OCI-LY7 (cell line): ENCODE data around the gene MGA. TPM values are rescaled to one million over a fixed set of nuclear protein-coding genes. Genes with fewer than 3 reads are reported as not detected.

Source experiments
- BruUV-seq: library from RNA; stranded (reverse); fragments of 400-500 nt; replicated peaks from 2 replicates; lab custom pipeline; 2021; lab: Mats Ljungman, UMichigan
- CTCF ChIA-PET: fragments of 300-600 bp; sonication (Branson Sonifier 250); formaldehyde crosslinking; loops from one replicate; lab custom pipeline; 2022; ENCODE audit warnings: antibody characterized with exemption; ENCODE audit not compliant: unreplicated experiment; lab: Charles Lee
- POLR2A ChIA-PET: fragments of 300-600 bp; sonication (Branson Sonifier 250); formaldehyde crosslinking; loops from one replicate; lab custom pipeline; 2022; ENCODE audit warnings: antibody characterized with exemption; lab: Charles Lee
- DNase-seq: peaks from one replicate; pipeline ENCODE4 v3.0.0-alpha.2; 2015; ENCODE audit warnings: low spot score
- H2AFZ ChIP-seq: fragments of 200-600 bp; sonication (generic), shearing (Covaris generic); 2 replicates; pipeline ENCODE4 v1.6.1; 2014; ENCODE audit warnings: mild to moderate bottlenecking, antibody characterized with exemption, low read length, moderate library complexity
- H3K27ac ChIP-seq: fragments of 200-600 bp; sonication (generic); 2 replicates; pipeline ENCODE4 v1.5.1; 2014; ENCODE audit warnings: mixed run types, low read depth, mild to moderate bottlenecking, moderate library complexity, low read length, inconsistent platforms; ENCODE audit not compliant: poor library complexity, severe bottlenecking
- H3K36me3 ChIP-seq: fragments of 200-600 bp; sonication (generic); 2 replicates; pipeline ENCODE4 v1.6.1; 2014; ENCODE audit warnings: mild to moderate bottlenecking, antibody characterized with exemption, low read length, moderate library complexity, mixed read lengths; ENCODE audit not compliant: insufficient read depth
- H3K4me1 ChIP-seq: fragments of 200-600 bp; sonication (generic); 2 replicates; pipeline ENCODE4 v1.5.1; 2014; ENCODE audit warnings: mild to moderate bottlenecking, low read length; ENCODE audit not compliant: insufficient read depth, poor library complexity, severe bottlenecking
- H3K4me2 ChIP-seq: fragments of 200-600 bp; sonication (generic); 2 replicates; pipeline ENCODE4 v1.6.1; 2014; ENCODE audit warnings: mild to moderate bottlenecking, low read length
- H3K4me3 ChIP-seq: fragments of 200-600 bp; sonication (generic); 2 replicates; pipeline ENCODE4 v1.5.1; 2014; ENCODE audit warnings: mild to moderate bottlenecking, low read depth, low read length; ENCODE audit not compliant: poor library complexity, severe bottlenecking
- H3K79me2 ChIP-seq: fragments of 200-600 bp; sonication (generic); 2 replicates; pipeline ENCODE4 v1.6.1; 2016; ENCODE audit warnings: low read depth, mild to moderate bottlenecking, low read length, moderate library complexity, mixed read lengths; ENCODE audit not compliant: insufficient read depth
- H3K9me2 ChIP-seq: fragments of 200-600 bp; sonication (generic); 2 replicates; pipeline ENCODE4 v1.6.1; 2016; ENCODE audit warnings: mild to moderate bottlenecking, low read length, mixed read lengths; ENCODE audit not compliant: insufficient read depth
- H3K9me3 ChIP-seq: fragments of 200-600 bp; sonication (generic); 2 replicates; pipeline ENCODE4 v1.6.1; 2014; ENCODE audit warnings: mild to moderate bottlenecking, mixed run types, low read length, mixed read lengths
- H4K20me1 ChIP-seq: fragments of 200-600 bp; sonication (generic); 2 replicates; pipeline ENCODE4 v1.6.1; 2014; ENCODE audit warnings: mild to moderate bottlenecking, antibody characterized with exemption, low read length, moderate library complexity, mixed read lengths; ENCODE audit not compliant: insufficient read depth
- EZH2phosphoT487 ChIP-seq: fragments of 200-600 bp; sonication (generic); IDR thresholded peaks from 2 replicates; pipeline ENCODE4 v1.6.1; 2018; ENCODE audit warnings: low read depth, borderline replicate concordance, mild to moderate bottlenecking, mixed run types, antibody characterized with exemption, low read length, moderate library complexity, mixed read lengths
- intact Hi-C: fragments of 100-400 bp; cut with micrococcal nuclease; formaldehyde crosslinking; loops from one replicate; pipeline ENCODE4 v1.10.0; 2022; ENCODE audit not compliant: unreplicated experiment
- total RNA-seq, 2 experiments: library from RNA; depleted of rRNA in 1 of 2; stranded (reverse); fragments of >200 nt in 1 of 2; shearing (Covaris generic) in 1 of 2; gene quantifications; 2 replicates each; pipeline ENCODE4 v1.2.3, GENCODE V29; 2014 to 2022
- TF ChIP-seq, protein P1 (sequence below): fragments of 200-600 bp; sonication (generic); conservative IDR thresholded peaks from 2 replicates; pipeline ENCODE4 v1.5.1; 2014; ENCODE audit warnings: mild to moderate bottlenecking, antibody characterized with exemption, low read length, moderate library complexity, mixed read lengths

MGA gene
- total RNA-seq, 2 experiments from 2014 or later, result 48.8 to 59.1 TPM

DNA sequence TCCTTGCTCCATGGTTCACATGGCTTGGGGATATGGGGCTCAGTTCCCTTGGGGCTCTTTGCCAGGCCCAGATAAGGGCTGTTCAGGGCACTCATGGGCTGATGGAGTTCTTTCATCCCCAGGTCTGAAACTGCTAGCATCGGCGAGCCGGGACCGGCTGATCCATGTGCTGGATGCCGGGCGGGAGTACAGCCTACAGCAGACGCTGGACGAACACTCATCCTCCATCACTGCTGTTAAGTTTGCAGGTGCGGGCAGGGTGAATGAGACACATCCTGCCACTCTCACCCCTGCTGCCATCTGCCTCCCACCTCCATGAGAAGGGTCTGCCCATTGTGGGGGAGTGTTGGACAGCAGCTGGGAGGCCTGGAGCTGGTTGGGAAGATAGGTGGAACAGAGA is 156.6 kb downstream of the MGA start:
- Histone ChIP-seq H3K9me3 (no peaks in the 10 kb centered on the region), H3K4me1 (no peaks in the 10 kb centered on the region), H3K27ac (no peak overlapping the region), H3K79me2 (no peaks in the 10 kb centered on the region), H3K4me2 (no peak overlapping the region), H3K4me3 (no peak overlapping the region), H3K36me3 (no peaks in the 10 kb centered on the region), H4K20me1 (no peaks in the 10 kb centered on the region), H2AFZ (no peak overlapping the region), H3K9me2 (no peaks in the 10 kb centered on the region)
- ChIA-PET CTCF (no interaction called here), POLR2A (interaction anchor here (0.5 kb wide), 1 partner anchor 143 kb away, joined by 8 read pairs; no protein-coding TSS in a partner anchor)
- intact Hi-C loops, result no loop called here
- TF ChIP-seq, protein P1, sequence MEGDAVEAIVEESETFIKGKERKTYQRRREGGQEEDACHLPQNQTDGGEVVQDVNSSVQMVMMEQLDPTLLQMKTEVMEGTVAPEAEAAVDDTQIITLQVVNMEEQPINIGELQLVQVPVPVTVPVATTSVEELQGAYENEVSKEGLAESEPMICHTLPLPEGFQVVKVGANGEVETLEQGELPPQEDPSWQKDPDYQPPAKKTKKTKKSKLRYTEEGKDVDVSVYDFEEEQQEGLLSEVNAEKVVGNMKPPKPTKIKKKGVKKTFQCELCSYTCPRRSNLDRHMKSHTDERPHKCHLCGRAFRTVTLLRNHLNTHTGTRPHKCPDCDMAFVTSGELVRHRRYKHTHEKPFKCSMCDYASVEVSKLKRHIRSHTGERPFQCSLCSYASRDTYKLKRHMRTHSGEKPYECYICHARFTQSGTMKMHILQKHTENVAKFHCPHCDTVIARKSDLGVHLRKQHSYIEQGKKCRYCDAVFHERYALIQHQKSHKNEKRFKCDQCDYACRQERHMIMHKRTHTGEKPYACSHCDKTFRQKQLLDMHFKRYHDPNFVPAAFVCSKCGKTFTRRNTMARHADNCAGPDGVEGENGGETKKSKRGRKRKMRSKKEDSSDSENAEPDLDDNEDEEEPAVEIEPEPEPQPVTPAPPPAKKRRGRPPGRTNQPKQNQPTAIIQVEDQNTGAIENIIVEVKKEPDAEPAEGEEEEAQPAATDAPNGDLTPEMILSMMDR, result no peak
- no peak for TF ChIP-seq EZH2phosphoT487
- no peak for DNase-seq
- BruUV-seq, result no TSS peak

DNA sequence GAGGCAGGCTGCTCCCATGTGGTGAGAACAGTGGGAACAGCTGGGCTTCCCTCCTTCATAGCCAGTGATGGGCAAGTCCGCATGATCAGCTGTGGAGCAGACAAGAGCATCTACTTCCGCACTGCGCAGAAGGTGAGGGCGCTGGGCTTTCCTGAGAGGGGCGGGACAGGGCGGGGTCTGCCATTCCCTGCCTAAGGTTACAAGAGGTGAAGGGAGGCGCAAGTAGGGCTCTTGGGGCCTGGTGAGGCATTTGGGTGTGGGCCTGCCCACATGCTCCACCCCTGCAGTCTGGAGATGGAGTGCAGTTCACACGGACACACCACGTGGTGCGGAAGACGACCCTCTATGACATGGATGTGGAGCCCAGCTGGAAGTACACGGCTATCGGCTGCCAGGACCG is 157.1 kb downstream of the MGA start:
- CTCF ChIA-PET, result no interaction called here
- Histone ChIP-seq H3K4me3 (no peak overlapping the region), H3K36me3 (no peaks in the 10 kb centered on the region), H3K9me2 (no peaks in the 10 kb centered on the region), H3K27ac (no peak overlapping the region), H3K79me2 (no peaks in the 10 kb centered on the region), H3K4me2 (no peak overlapping the region), H2AFZ (no peak overlapping the region), H3K9me3 (no peaks in the 10 kb centered on the region), H3K4me1 (no peaks in the 10 kb centered on the region), H4K20me1 (no peaks in the 10 kb centered on the region)
- intact Hi-C loops, result no loop called here
- POLR2A ChIA-PET, result no interaction called here
- no peak for DNase-seq
- BruUV-seq, result no TSS peak
- TF ChIP-seq, protein P1, result no peak
- TF ChIP-seq EZH2phosphoT487, result no peak

DNA sequence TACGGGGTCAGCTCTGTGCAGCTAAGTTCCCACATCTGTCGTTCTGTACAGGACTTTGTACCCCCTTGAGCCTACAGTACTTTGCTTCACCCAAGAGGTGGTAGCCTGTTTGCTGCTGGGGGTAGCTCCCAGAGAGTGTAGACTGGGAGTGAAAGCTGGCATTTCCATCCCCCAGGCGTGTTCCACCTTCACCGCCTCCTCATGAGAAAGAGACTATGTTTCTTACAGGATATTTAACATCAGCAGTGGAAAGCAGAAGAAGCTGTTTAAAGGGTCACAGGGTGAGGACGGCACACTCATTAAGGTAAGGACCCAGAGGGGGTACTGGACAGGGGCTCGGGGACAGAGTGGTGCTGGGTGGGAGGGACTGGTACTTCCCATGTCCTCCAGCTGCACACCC is 157.6 kb downstream of the MGA start:
- Histone ChIP-seq H3K79me2 (no peaks in the 10 kb centered on the region), H3K9me3 (no peaks in the 10 kb centered on the region), H2AFZ (no peak overlapping the region), H3K9me2 (no peaks in the 10 kb centered on the region), H3K27ac (no peak overlapping the region), H3K4me1 (no peaks in the 10 kb centered on the region), H3K4me3 (no peak overlapping the region), H3K4me2 (no peak overlapping the region), H3K36me3 (no peaks in the 10 kb centered on the region), H4K20me1 (no peaks in the 10 kb centered on the region)
- ChIA-PET CTCF (no interaction called here), POLR2A (no interaction called here)
- intact Hi-C loops, result no loop called here
- no peak for DNase-seq
- TF ChIP-seq EZH2phosphoT487, result no peak
- BruUV-seq, result no TSS peak
